ENCODE measurements around the gene FADS3.

FADS3 gene

DNA sequence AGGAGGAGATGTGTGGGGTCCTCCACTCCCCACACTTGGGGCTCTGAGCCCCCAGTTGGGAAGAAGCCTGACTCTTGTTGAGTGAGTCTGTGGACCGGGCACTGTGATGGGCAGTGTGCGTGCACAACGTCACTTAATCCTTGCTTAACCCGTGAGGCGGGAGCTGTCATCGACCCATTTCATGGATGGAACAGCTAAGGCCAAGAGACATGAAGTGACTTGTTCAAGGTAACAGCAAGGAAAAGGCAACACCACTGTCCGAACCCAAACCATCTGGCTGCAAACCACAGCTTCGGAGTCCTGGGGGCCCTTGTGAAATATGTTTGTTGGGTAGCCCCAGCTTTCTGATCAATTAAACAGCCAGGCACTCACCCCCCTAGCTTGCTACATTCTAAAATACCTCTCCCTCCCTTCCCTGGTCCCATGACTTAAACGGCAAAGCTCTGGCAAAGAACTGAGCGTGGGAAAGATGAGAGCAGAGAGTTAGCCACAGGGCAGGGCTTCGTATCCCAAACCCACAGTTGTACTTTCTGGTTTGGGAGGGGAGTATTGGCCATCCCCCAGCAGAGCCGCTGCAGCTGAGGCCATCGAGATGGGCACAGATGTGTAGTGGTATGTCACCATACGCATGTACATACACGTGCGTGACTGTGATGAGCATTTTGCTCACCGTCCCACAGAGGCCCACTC lies 37.0 kb downstream of the FADS3 start:
- Histone ChIP-seq H3K4me1 (ENCODE audit: control insufficient read depth, insufficient read depth, low read length) (no peaks in the 10 kb centered on the region), H3K4me3 (ENCODE audit: low read length) (no peak overlapping the region), H3K9ac (ENCODE audit: low read length) (no peak overlapping the region), H3K36me3 (ENCODE audit: control insufficient read depth, insufficient read depth, low read length) (peaks cover 3% of the 10 kb centered on the region), H3K27ac (ENCODE audit: low read depth, low read length) (no peak overlapping the region), H3K27me3 (ENCODE audit: control insufficient read depth, insufficient read depth, low read length) (peaks cover 2% of the 10 kb centered on the region)

- Histone ChIP-seq H3K36me3 (ENCODE audit: control insufficient read depth, insufficient read depth, low read length) (peaks cover 3% of the 10 kb centered on the region), H3K4me1 (ENCODE audit: control insufficient read depth, insufficient read depth, low read length) (no peaks in the 10 kb centered on the region), H3K27ac (ENCODE audit: low read depth, low read length) (no peak overlapping the region), H3K9ac (ENCODE audit: low read length) (no peak overlapping the region), H3K27me3 (ENCODE audit: control insufficient read depth, insufficient read depth, low read length) (peaks cover 2% of the 10 kb centered on the region), H3K4me3 (ENCODE audit: low read length) (no peak overlapping the region)
Observed at GRCh38 chr11:61853698-61854169, 37.6 kb downstream of the FADS3 start.

- Histone ChIP-seq H3K4me3 (ENCODE audit: low read length) (no peak overlapping the region), H3K9ac (ENCODE audit: low read length) (no peak overlapping the region), H3K36me3 (ENCODE audit: control insufficient read depth, insufficient read depth, low read length) (peaks cover 7% of the 10 kb centered on the region), H3K4me1 (ENCODE audit: control insufficient read depth, insufficient read depth, low read length) (no peaks in the 10 kb centered on the region), H3K27me3 (ENCODE audit: control insufficient read depth, insufficient read depth, low read length) (peaks cover 2% of the 10 kb centered on the region), H3K27ac (ENCODE audit: low read depth, low read length) (no peak overlapping the region)
Observed at GRCh38 chr11:61851900-61852295, 39.4 kb downstream of the FADS3 start.

GRCh38 chr11:61851113-61851899 lies 40.0 kb downstream of the FADS3 start:
- peaks cover 2% of the 10 kb centered on the region for H3K27me3 ChIP-seq (ENCODE audit: control insufficient read depth, insufficient read depth, low read length)
- no peak overlapping the region for H3K4me3 ChIP-seq (ENCODE audit: low read length)
- no peak overlapping the region for H3K27ac ChIP-seq (ENCODE audit: low read depth, low read length)
- peaks cover 7% of the 10 kb centered on the region for H3K36me3 ChIP-seq (ENCODE audit: control insufficient read depth, insufficient read depth, low read length)
- no peak overlapping the region for H3K9ac ChIP-seq (ENCODE audit: low read length)
- no peaks in the 10 kb centered on the region for H3K4me1 ChIP-seq (ENCODE audit: control insufficient read depth, insufficient read depth, low read length)

DNA sequence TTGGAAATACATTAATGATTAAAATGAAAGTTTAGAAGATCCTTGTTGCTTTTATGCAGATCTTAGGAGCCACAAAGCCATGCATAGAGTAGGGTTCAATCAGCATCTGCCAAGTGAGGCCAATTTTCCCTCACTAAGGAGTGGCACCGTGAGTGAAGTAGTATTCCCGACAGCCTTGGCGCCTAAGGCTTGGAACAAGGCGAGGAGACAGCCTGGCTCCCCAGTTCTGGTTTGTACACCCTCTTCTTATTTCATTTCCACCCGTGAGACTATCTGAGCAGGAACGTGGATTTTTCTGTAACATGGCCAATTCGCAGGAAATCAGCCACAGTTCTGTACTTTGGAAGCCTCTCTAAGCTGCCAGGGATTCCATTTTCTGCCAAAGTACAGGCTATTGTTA lies 40.7 kb downstream of the FADS3 start:
- no peak overlapping the region for H3K9ac ChIP-seq (ENCODE audit: low read length)

GRCh38 chr11:61848631-61849030 lies 42.7 kb downstream of the FADS3 start:
- Histone ChIP-seq H3K27ac (ENCODE audit: low read depth, low read length) (no peak overlapping the region), H3K4me3 (ENCODE audit: low read length) (no peak overlapping the region), H3K9ac (ENCODE audit: low read length) (no peak overlapping the region), H3K4me1 (ENCODE audit: control insufficient read depth, insufficient read depth, low read length) (no peaks in the 10 kb centered on the region), H3K27me3 (ENCODE audit: control insufficient read depth, insufficient read depth, low read length) (no peaks in the 10 kb centered on the region), H3K36me3 (ENCODE audit: control insufficient read depth, insufficient read depth, low read length) (peaks cover 4% of the 10 kb centered on the region)

More for the DNA sequence above, 40.7 kb downstream of the FADS3 start:
- Histone ChIP-seq H3K4me1 (ENCODE audit: control insufficient read depth, insufficient read depth, low read length) (no peaks in the 10 kb centered on the region), H3K36me3 (ENCODE audit: control insufficient read depth, insufficient read depth, low read length) (peaks cover 7% of the 10 kb centered on the region), H3K27ac (ENCODE audit: low read depth, low read length) (no peak overlapping the region), H3K27me3 (ENCODE audit: control insufficient read depth, insufficient read depth, low read length) (peaks cover 2% of the 10 kb centered on the region), H3K4me3 (ENCODE audit: low read length) (no peak overlapping the region)

DNA sequence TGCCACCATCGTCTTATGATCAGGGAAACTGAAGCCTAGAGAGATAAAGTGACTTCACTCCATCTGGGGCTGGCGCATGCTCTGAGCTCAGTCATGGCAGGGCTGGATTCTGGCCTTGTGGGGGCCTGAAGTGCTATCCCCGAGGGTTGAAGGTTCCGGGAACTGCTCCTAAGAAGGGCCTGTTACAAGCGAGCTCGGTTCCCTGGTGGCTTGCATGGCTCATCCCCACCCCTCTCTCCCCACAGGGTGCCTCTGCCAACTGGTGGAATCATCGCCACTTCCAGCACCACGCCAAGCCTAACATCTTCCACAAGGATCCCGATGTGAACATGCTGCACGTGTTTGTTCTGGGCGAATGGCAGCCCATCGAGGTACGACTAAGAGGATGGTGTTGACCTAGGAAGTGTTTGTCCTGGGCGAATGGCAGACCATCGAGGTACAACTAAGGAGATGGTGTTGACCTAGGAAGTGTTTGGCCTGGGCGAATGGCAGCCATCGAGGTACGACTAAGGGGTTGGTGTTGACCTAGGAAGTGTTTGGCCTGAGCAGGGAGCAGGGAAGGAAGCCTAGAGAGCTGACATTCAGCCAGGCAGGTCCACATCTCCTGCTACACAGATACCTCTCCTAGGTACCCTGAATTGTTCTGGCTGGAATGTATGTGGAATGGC lies 43.3 kb downstream of the FADS3 start:
- Histone ChIP-seq H3K9ac (ENCODE audit: low read length) (no peak overlapping the region), H3K27ac (ENCODE audit: low read depth, low read length) (no peak overlapping the region), H3K36me3 (ENCODE audit: control insufficient read depth, insufficient read depth, low read length) (peaks cover 4% of the 10 kb centered on the region)

DNA sequence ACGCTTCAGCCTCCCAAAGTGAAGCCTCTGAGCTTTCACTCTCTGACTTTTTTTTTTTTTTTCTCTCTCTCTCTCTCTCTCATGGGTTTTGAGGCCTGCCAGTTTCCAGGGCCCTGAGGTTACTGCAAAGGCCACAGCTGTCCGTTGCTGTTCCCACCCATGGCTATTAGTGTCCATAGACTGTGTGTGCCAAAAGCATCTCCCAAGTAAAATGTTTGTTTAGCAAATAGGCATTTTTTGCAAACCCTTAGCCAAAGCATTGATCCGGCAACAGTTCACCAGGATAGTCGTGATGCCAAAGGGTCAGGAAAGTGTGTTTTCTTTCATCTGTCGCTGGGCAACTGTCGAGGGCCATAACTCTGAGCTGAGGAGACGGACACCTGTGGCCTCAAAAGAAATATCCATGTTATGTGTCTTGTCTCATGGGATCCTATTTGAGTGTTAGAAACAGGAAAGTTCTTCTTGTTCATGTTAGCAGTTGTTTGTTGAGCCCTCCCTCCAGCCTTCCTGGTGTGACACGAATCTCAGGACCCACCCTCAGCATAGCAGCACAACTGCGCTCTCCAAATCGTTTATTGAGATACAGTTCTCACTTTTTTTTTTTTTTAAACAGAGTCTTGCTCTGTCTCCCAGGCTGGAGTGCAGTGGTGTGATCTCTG lies 44.9 kb downstream of the FADS3 start:
- Histone ChIP-seq H3K4me1 (ENCODE audit: control insufficient read depth, insufficient read depth, low read length) (no peaks in the 10 kb centered on the region), H3K9ac (ENCODE audit: low read length) (no peak overlapping the region), H3K4me3 (ENCODE audit: low read length) (no peak overlapping the region), H3K27ac (ENCODE audit: low read depth, low read length) (no peak overlapping the region), H3K36me3 (ENCODE audit: control insufficient read depth, insufficient read depth, low read length) (peaks cover 4% of the 10 kb centered on the region), H3K27me3 (ENCODE audit: control insufficient read depth, insufficient read depth, low read length) (no peaks in the 10 kb centered on the region)

More for the DNA sequence above, 43.3 kb downstream of the FADS3 start:
- H3K27me3 ChIP-seq (ENCODE audit: control insufficient read depth, insufficient read depth, low read length): no peaks in the 10 kb centered on the region
- no peaks in the 10 kb centered on the region for H3K4me1 ChIP-seq (ENCODE audit: control insufficient read depth, insufficient read depth, low read length)
- no peak overlapping the region for H3K4me3 ChIP-seq (ENCODE audit: low read length)

DNA sequence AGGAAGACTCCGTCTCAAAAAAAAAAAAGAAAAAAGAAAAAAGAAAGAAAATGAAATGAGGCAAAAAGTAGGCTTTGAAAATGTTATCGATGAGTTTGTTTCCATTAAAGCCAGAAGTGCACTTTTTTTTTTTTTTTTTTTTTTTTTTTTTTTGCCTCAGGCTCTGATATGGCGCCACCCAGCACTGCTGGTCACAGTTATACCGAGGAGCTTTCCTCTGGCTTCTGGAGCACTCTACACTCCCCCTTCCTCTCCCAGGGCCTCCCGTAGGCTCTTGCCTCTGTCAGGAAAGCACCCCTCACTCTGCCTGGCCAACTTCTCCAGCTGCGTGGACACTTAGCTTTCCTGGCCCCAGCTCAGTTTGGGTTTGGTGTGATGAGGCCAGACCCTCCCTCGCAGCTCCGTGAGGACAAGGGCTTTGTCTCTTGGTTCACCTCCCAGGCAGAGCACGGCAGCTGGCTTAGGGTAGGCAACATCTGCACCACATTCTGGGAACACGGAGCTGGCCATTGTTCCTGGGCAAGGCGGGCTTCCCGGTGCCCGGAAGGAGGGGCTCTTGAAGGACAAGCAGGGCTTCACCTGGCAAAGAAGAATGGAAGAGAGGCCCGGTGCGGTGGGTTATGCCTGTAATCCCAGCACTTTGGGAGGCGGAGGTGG lies 46.3 kb downstream of the FADS3 start:
- no peak overlapping the region for H3K4me3 ChIP-seq (ENCODE audit: low read length)
- no peak overlapping the region for H3K27ac ChIP-seq (ENCODE audit: low read depth, low read length)
- peaks cover 12% of the 10 kb centered on the region for H3K36me3 ChIP-seq (ENCODE audit: control insufficient read depth, insufficient read depth, low read length)

DNA sequence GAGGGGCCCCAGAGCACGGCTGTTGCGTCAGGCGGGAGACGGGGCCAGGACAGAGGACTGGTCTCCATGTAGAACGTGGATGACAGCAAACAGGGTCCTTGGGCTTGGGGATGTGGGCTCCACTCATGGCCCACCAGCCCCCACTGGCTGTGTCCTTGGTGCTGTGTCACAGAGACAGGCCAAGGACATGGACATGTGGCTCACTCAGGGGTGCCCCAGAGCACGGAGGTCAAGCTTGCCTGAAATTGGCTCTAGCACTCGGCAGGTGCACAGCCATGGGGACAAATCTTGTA lies 48.9 kb downstream of the FADS3 start:
- Histone ChIP-seq H3K4me1 (ENCODE audit: control insufficient read depth, insufficient read depth, low read length) (no peaks in the 10 kb centered on the region), H3K9ac (ENCODE audit: low read length) (no peak overlapping the region), H3K27ac (ENCODE audit: low read depth, low read length) (no peak overlapping the region), H3K27me3 (ENCODE audit: control insufficient read depth, insufficient read depth, low read length) (no peaks in the 10 kb centered on the region), H3K4me3 (ENCODE audit: low read length) (no peak overlapping the region), H3K36me3 (ENCODE audit: control insufficient read depth, insufficient read depth, low read length) (peaks cover 8% of the 10 kb centered on the region)

More for the DNA sequence above, 46.3 kb downstream of the FADS3 start:
- Histone ChIP-seq H3K9ac (ENCODE audit: low read length) (no peak overlapping the region), H3K27me3 (ENCODE audit: control insufficient read depth, insufficient read depth, low read length) (no peaks in the 10 kb centered on the region), H3K4me1 (ENCODE audit: control insufficient read depth, insufficient read depth, low read length) (no peaks in the 10 kb centered on the region)

- Histone ChIP-seq H3K27me3 (ENCODE audit: control insufficient read depth, insufficient read depth, low read length) (no peaks in the 10 kb centered on the region), H3K4me1 (ENCODE audit: control insufficient read depth, insufficient read depth, low read length) (no peaks in the 10 kb centered on the region), H3K9ac (ENCODE audit: low read length) (no peak overlapping the region), H3K36me3 (ENCODE audit: control insufficient read depth, insufficient read depth, low read length) (peaks cover 8% of the 10 kb centered on the region), H3K27ac (ENCODE audit: low read depth, low read length) (no peak overlapping the region), H3K4me3 (ENCODE audit: low read length) (no peak overlapping the region)
Observed at GRCh38 chr11:61841636-61842527, 49.5 kb downstream of the FADS3 start.
